ENCODE results near the gene ZSWIM9. TPM values are rescaled to one million over a fixed set of nuclear protein-coding genes. Genes with fewer than 3 reads are reported as not detected.

ZSWIM9 gene
- polyA plus RNA-seq, 3 donors: 3.0 to 7.8 (median 4.2) TPM

Other genes starting within 250 kb of the ZSWIM9 start
- not detected for gene BSPH1, start 178.5 kb upstream of the ZSWIM9 start, polyA plus RNA-seq
- gene ELSPBP1, start 176.0 kb upstream of the ZSWIM9 start, polyA plus RNA-seq: not detected
- gene CABP5, start 126.6 kb upstream of the ZSWIM9 start, polyA plus RNA-seq: not detected
- 1 to 10 TPM; 2.5 to 6.9 (median 3.3) TPM for gene PLA2G4C, start 59.9 kb upstream of the ZSWIM9 start, polyA plus RNA-seq
- 10 to 100 TPM in 1 of 3 donors, 1 to 10 TPM in 2; 6.3 to 18.5 (median 7.4) TPM for gene LIG1, start 336 bp upstream of the ZSWIM9 start, polyA plus RNA-seq
- 10 to 100 TPM; 15.4 to 41.2 (median 31.8) TPM for gene CARD8, start 85.2 kb downstream of the ZSWIM9 start, polyA plus RNA-seq
- gene ZNF114, start 99.4 kb downstream of the ZSWIM9 start, polyA plus RNA-seq: 1 to 10 TPM in 1 of 3 donors, under 1 TPM in 1, not detected in 1; 0.07 to 1.9 TPM
- 100 to 1,000 TPM in 1 of 3 donors, 10 to 100 TPM in 1, 1 to 10 TPM in 1; 8.6 to 115 (median 89.1) TPM for gene EMP3, start 154.9 kb downstream of the ZSWIM9 start, polyA plus RNA-seq
- gene TMEM143, start 193.3 kb downstream of the ZSWIM9 start, polyA plus RNA-seq: 10 to 100 TPM in 1 of 3 donors, 1 to 10 TPM in 2; 3.8 to 12.8 (median 7.4) TPM
- under 1 TPM in 1 of 3 donors, not detected in 2; 0.94 TPM for gene SYNGR4, start 193.7 kb downstream of the ZSWIM9 start, polyA plus RNA-seq
- gene KDELR1, start 220.9 kb downstream of the ZSWIM9 start, polyA plus RNA-seq: 10 to 100 TPM; 86.8 to 98.2 (median 95.7) TPM
- gene GRIN2D, start 223.0 kb downstream of the ZSWIM9 start, polyA plus RNA-seq: under 1 TPM; 0.07 to 0.34 (median 0.15) TPM

Data from adipose tissue (tissue), 3 donors.